ENCODE measurements around the gene ADAMTSL5. TPM values are rescaled to one million over a fixed set of nuclear protein-coding genes. Genes with fewer than 3 reads are reported as not detected.

Gene ADAMTSL5
- total and polyA plus RNA-seq, 2 of the 13 experiments (the other 11 are each of a cell fraction or from before 2014, with no cell fraction given): 0.60 to 2.7 TPM

- no peak for TF ChIP-seq ZNF281 (CRISPR knock-in tag; IDR thresholded peaks at IDR 0.05; ENCODE audit: borderline replicate concordance)
- TF ChIP-seq NFE2L1 (CRISPR knock-in tag; IDR thresholded peaks at IDR 0.05; ENCODE audit: borderline replicate concordance): no peak
- TF ChIP-seq ZNF616 (CRISPR knock-in tag; IDR thresholded peaks at IDR 0.05; ENCODE audit: low read depth): no peak
- no peak for TF ChIP-seq CERS6 (CRISPR knock-in tag; IDR thresholded peaks at IDR 0.05)
- no peak for TF ChIP-seq ZNF329 (CRISPR knock-in tag; IDR thresholded peaks at IDR 0.05; ENCODE audit: low read depth)
- TF ChIP-seq ZNF570 (CRISPR knock-in tag; IDR thresholded peaks at IDR 0.05; ENCODE audit: borderline replicate concordance): no peak
- TF ChIP-seq ZBTB34 (CRISPR knock-in tag; IDR thresholded peaks at IDR 0.05): no peak
- TF ChIP-seq SP2 (CRISPR knock-in tag; IDR thresholded peaks at IDR 0.05): peak; percentile 81
- TF ChIP-seq FOXK2 (IDR thresholded peaks at IDR 0.05): peak; percentile 55; the same call in 1 of the 2 replicates
- no peak for TF ChIP-seq ATF1 (CRISPR knock-in tag; IDR thresholded peaks at IDR 0.05)
- no peak for TF ChIP-seq ZNF740 (CRISPR knock-in tag; IDR thresholded peaks at IDR 0.05)
- no peak for TF ChIP-seq CAMTA2 (CRISPR knock-in tag; IDR thresholded peaks at IDR 0.05; ENCODE audit: borderline replicate concordance)
- no peak for TF ChIP-seq TEF (CRISPR knock-in tag; IDR thresholded peaks at IDR 0.05)
- TF ChIP-seq ZNF773 (CRISPR knock-in tag; IDR thresholded peaks at IDR 0.05; ENCODE audit: borderline replicate concordance): no peak
- TF ChIP-seq DBP (CRISPR knock-in tag; IDR thresholded peaks at IDR 0.05; ENCODE audit: not compliant biosample characterization): no peak
- TF ChIP-seq PITX1 (CRISPR knock-in tag; IDR thresholded peaks at IDR 0.05): peak; percentile 59; the same call in 1 of the 2 replicates
- TF ChIP-seq STAT6 (CRISPR knock-in tag; IDR thresholded peaks at IDR 0.05; ENCODE audit: borderline replicate concordance): no peak
Measured at GRCh38 chr19:1490311-1491113, 22.3 kb downstream of the ADAMTSL5 start, which contains the start of gene PCSK4 (continued).

Measured in HepG2 (cell line).